HG03025 (cell line): Measurements from ENCODE around the gene ZNF366.

ENCODE experiments used
- ATAC-seq: cut with Tn5 transposase; IDR thresholded peaks from one replicate; pipeline ENCODE4 v1.9.1; 2021; ENCODE audit warnings: mild to moderate bottlenecking, moderate library complexity; ENCODE audit not compliant: unreplicated experiment, low FRiP score

The ZNF366 gene

GRCh38 chr5:72468024-72468423, 39.2 kb downstream of the ZNF366 start:
- no peak for ATAC-seq

- no peak for ATAC-seq
Observed at GRCh38 chr5:72467461-72467860, 39.7 kb downstream of the ZNF366 start.

GRCh38 chr5:72465601-72466563, 41.3 kb downstream of the ZNF366 start:
- peak; percentile 76 for ATAC-seq

GRCh38 chr5:72465066-72465465, 42.1 kb downstream of the ZNF366 start:
- ATAC-seq, result peak; percentile 24

- ATAC-seq, result no peak
Observed at GRCh38 chr5:72464071-72464470, 43.1 kb downstream of the ZNF366 start.

- ATAC-seq, result no peak
Observed at GRCh38 chr5:72463449-72464052, 43.7 kb downstream of the ZNF366 start.

GRCh38 chr5:72460413-72460812, 46.8 kb downstream of the ZNF366 start:
- no peak for ATAC-seq

GRCh38 chr5:72459913-72460312, 47.3 kb downstream of the ZNF366 start:
- ATAC-seq, result no peak

- ATAC-seq, result no peak
Observed at GRCh38 chr5:72459089-72459661, 48.0 kb downstream of the ZNF366 start.

- no peak for ATAC-seq
Observed at GRCh38 chr5:72458407-72458806, 48.8 kb downstream of the ZNF366 start.

- ATAC-seq, result no peak
Observed at GRCh38 chr5:72457491-72457890, 49.7 kb downstream of the ZNF366 start.

GRCh38 chr5:72456391-72457074, 50.7 kb downstream of the ZNF366 start:
- ATAC-seq, result no peak

- ATAC-seq, result no peak
Observed at GRCh38 chr5:72455476-72455875, 51.7 kb downstream of the ZNF366 start.

- ATAC-seq, result no peak
Observed at GRCh38 chr5:72454996-72455395, 52.2 kb downstream of the ZNF366 start.

GRCh38 chr5:72453246-72453775, 53.9 kb downstream of the ZNF366 start:
- ATAC-seq, result no peak

GRCh38 chr5:72452515-72453245, 54.5 kb downstream of the ZNF366 start:
- ATAC-seq, result peak; percentile 11

GRCh38 chr5:72451741-72452505, 55.3 kb downstream of the ZNF366 start:
- ATAC-seq, result peak; percentile 93

GRCh38 chr5:72448368-72448767, 58.8 kb downstream of the ZNF366 start:
- ATAC-seq, result no peak

GRCh38 chr5:72447751-72448150, 59.5 kb downstream of the ZNF366 start:
- ATAC-seq, result no peak
